Coronary artery (tissue), 2 donors: Measurements from ENCODE around the gene UHRF2.

ENCODE experiments used
- DNase-seq: peaks from one replicate; pipeline ENCODE4 v3.0.0-alpha.2; 2017; ENCODE audit warnings: low spot score
- H3K27ac ChIP-seq, 2 donors: fragments of 200-600 bp; sonication (generic); one replicate each; pipeline ENCODE4 v1.5.1; 2016 to 2019
- H3K4me3 ChIP-seq: fragments of 200-600 bp; sonication (generic); 2 replicates; pipeline ENCODE4 v1.5.1; 2016; ENCODE audit warnings: mild to moderate bottlenecking, moderate library complexity
- CTCF ChIP-seq: fragments of 200-600 bp; sonication (generic); IDR thresholded peaks from one replicate; pipeline ENCODE4 v1.5.1; 2019; ENCODE audit warnings: antibody characterized with exemption

Gene UHRF2

GRCh38 chr9:6460189-6460768, 47.3 kb downstream of the UHRF2 start:
- no peak overlapping the region for H3K27ac ChIP-seq
- no peak overlapping the region for H3K4me3 ChIP-seq
- TF ChIP-seq CTCF, result no peak
- DNase-seq, result no peak

- H3K4me3 ChIP-seq, result no peak overlapping the region
- no peak for TF ChIP-seq CTCF
- no peak for DNase-seq
- no peak overlapping the region for H3K27ac ChIP-seq
Observed at GRCh38 chr9:6461619-6462018, 48.6 kb downstream of the UHRF2 start.

- TF ChIP-seq CTCF, result no peak
- no peak overlapping the region for H3K4me3 ChIP-seq
- H3K27ac ChIP-seq, result no peak overlapping the region
- no peak for DNase-seq
Observed at GRCh38 chr9:6467006-6467625, 54.1 kb downstream of the UHRF2 start.

GRCh38 chr9:6471231-6471850, 58.3 kb downstream of the UHRF2 start:
- no peak for DNase-seq
- Histone ChIP-seq H3K27ac (no peak overlapping the region), H3K4me3 (no peak overlapping the region)
- no peak for TF ChIP-seq CTCF

- no peak for TF ChIP-seq CTCF
- Histone ChIP-seq H3K4me3 (no peak overlapping the region), H3K27ac (no peak overlapping the region)
- DNase-seq, result no peak
Observed at GRCh38 chr9:6473151-6473550, 60.2 kb downstream of the UHRF2 start.

GRCh38 chr9:6479959-6480358, 67.0 kb downstream of the UHRF2 start:
- no peak overlapping the region for H3K4me3 ChIP-seq
- H3K27ac ChIP-seq, result no peak overlapping the region

More at GRCh38 chr9:6479959-6480358, 67.0 kb downstream of the UHRF2 start:
- no peak for DNase-seq
- TF ChIP-seq CTCF, result no peak
